A673 (cell line): Measurements from ENCODE around the gene CDH12. TPM values are rescaled to one million over a fixed set of nuclear protein-coding genes. Genes with fewer than 3 reads are reported as not detected.

Source experiments
- BruUV-seq: library from RNA; stranded (reverse); fragments of 400-500 nt; replicated peaks from 2 replicates; lab custom pipeline; 2021; lab: Mats Ljungman, UMichigan
- CTCF ChIA-PET: fragments of 300-600 bp; sonication (Branson Sonifier 250); formaldehyde crosslinking; loops from one replicate; lab custom pipeline; 2022; ENCODE audit warnings: antibody characterized with exemption; lab: Charles Lee
- POLR2A ChIA-PET: fragments of 300-600 bp; sonication (Branson Sonifier 250); formaldehyde crosslinking; loops from one replicate; lab custom pipeline; 2022; ENCODE audit warnings: antibody characterized with exemption; ENCODE audit not compliant: low non-redundant PET; lab: Charles Lee
- DNase-seq: peaks from one replicate; pipeline ENCODE4 v3.0.0-alpha.2; 2015; ENCODE audit warnings: low spot score
- H3K27ac ChIP-seq: fragments of 200-600 bp; sonication (generic); 2 replicates; pipeline ENCODE4 v1.5.1; 2016; ENCODE audit warnings: mixed run types, low read depth, mild to moderate bottlenecking, mixed read lengths, antibody characterized with exemption, low read length; ENCODE audit not compliant: poor library complexity, severe bottlenecking
- H3K27me3 ChIP-seq: fragments of 200-600 bp; sonication (generic); replicated peaks from 2 replicates; pipeline ENCODE4 v1.6.1; 2017; ENCODE audit warnings: mixed run types, low read depth, mild to moderate bottlenecking, mixed read lengths, antibody characterized with exemption, low read length; ENCODE audit not compliant: insufficient read depth, poor library complexity
- H3K36me3 ChIP-seq: fragments of 200-600 bp; sonication (generic); 2 replicates; pipeline ENCODE4 v1.6.1; 2016; ENCODE audit warnings: mixed run types, mild to moderate bottlenecking, mixed read lengths, antibody characterized with exemption, low read length; ENCODE audit not compliant: insufficient read depth, poor library complexity, severe bottlenecking
- H3K4me1 ChIP-seq: fragments of 200-600 bp; sonication (generic); 2 replicates; pipeline ENCODE4 v1.6.1; 2017; ENCODE audit warnings: mixed run types, mild to moderate bottlenecking, mixed read lengths, antibody characterized with exemption, low read length; ENCODE audit not compliant: insufficient read depth, poor library complexity, severe bottlenecking
- H3K4me3 ChIP-seq: fragments of 200-600 bp; sonication (generic); 2 replicates; pipeline ENCODE4 v1.5.1; 2016; ENCODE audit warnings: low read depth, mixed run types, mild to moderate bottlenecking, mixed read lengths, low read length; ENCODE audit not compliant: poor library complexity, severe bottlenecking
- H3K9me3 ChIP-seq: fragments of 200-600 bp; sonication (generic); 2 replicates; pipeline ENCODE4 v1.6.1; 2016; ENCODE audit warnings: mixed run types, low read depth, mild to moderate bottlenecking, mixed read lengths, antibody characterized with exemption, low read length; ENCODE audit not compliant: poor library complexity, severe bottlenecking
- CTCF ChIP-seq: fragments of 300-800, 200-600 bp; sonication (generic); conservative IDR thresholded peaks from 2 replicates; pipeline ENCODE4 v1.5.1; 2017; ENCODE audit warnings: low read depth, mild to moderate bottlenecking, antibody characterized with exemption, low read length, moderate library complexity, mixed read lengths
- EZH2 ChIP-seq: fragments of 200-600 bp; sonication (generic); IDR thresholded peaks from 2 replicates; pipeline ENCODE4 v1.6.1; 2017; ENCODE audit warnings: borderline replicate concordance, low read depth, mild to moderate bottlenecking, mixed read lengths, antibody characterized with exemption, low read length; ENCODE audit not compliant: poor library complexity, severe bottlenecking
- intact Hi-C: fragments of 100-400 bp; cut with micrococcal nuclease; formaldehyde crosslinking; loops from one replicate; pipeline ENCODE4 v1.10.0; 2022; ENCODE audit not compliant: unreplicated experiment
- total RNA-seq: library from RNA; stranded (reverse); gene quantifications from 2 replicates; pipeline ENCODE4 v1.2.3, GENCODE V29; 2021

CDH12 gene
- total RNA-seq, 1 experiment from 2014 or later = 39.5 TPM

DNA sequence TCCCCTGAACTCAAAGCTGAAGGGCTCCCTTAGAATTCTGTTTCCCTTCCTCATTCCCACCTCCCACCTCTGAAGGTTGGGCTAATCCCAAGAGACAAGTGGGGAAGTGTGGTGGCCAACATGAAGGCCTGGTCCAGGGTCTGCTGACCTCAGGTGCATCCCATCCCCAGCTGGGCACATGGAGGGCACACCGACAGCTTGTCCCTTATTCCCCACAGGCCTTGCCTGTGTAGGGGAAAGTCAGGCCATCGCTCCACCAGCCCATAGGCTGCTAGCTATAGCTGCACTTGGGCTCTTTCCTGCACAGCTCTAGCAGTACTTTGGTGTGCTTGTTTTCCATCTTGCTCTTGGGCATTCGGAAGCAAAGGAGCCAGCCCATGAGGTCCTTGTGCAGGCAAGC lies 247.7 kb downstream of the CDH12 start:
- Histone ChIP-seq H3K4me1 (no peaks in the 10 kb centered on the region), H3K36me3 (no peaks in the 10 kb centered on the region), H3K9me3 (no peaks in the 10 kb centered on the region), H3K27ac (no peak overlapping the region), H3K4me3 (no peak overlapping the region), H3K27me3 (no peaks in the 10 kb centered on the region)
- DNase-seq = no peak
- no TSS peak for BruUV-seq
- CTCF ChIA-PET = no interaction called here
- TF ChIP-seq EZH2 = no peak
- no peak for TF ChIP-seq CTCF
- intact Hi-C loops = no loop called here
- POLR2A ChIA-PET = no interaction called here

GRCh38 chr5:22604711-22605110 lies 248.4 kb downstream of the CDH12 start:
- no TSS peak for BruUV-seq
- TF ChIP-seq CTCF (no peak), EZH2 (no peak)
- DNase-seq = no peak
- Histone ChIP-seq H3K4me3 (no peak overlapping the region), H3K4me1 (no peaks in the 10 kb centered on the region), H3K27ac (no peak overlapping the region), H3K36me3 (no peaks in the 10 kb centered on the region), H3K9me3 (no peaks in the 10 kb centered on the region), H3K27me3 (no peaks in the 10 kb centered on the region)
- ChIA-PET CTCF (no interaction called here), POLR2A (no interaction called here)
- intact Hi-C loops = no loop called here

GRCh38 chr5:22598796-22599195 lies 254.3 kb downstream of the CDH12 start:
- Histone ChIP-seq H3K4me1 (no peaks in the 10 kb centered on the region), H3K27me3 (no peaks in the 10 kb centered on the region), H3K36me3 (no peaks in the 10 kb centered on the region), H3K9me3 (no peaks in the 10 kb centered on the region), H3K4me3 (no peak overlapping the region), H3K27ac (no peak overlapping the region)
- TF ChIP-seq CTCF (no peak), EZH2 (no peak)
- no peak for DNase-seq
- POLR2A ChIA-PET = no interaction called here
- CTCF ChIA-PET = no interaction called here
- intact Hi-C loops = no loop called here
- no TSS peak for BruUV-seq
